B cell (primary cell): ENCODE measurements around the gene KIFBP.

Experiments
- EZH2 ChIP-seq: IDR thresholded peaks from 2 replicates; pipeline ENCODE4 v1.6.1; 2012; ENCODE audit warnings: borderline replicate concordance, low read depth, mild to moderate bottlenecking, moderate library complexity, low read length; ENCODE audit not compliant: insufficient read depth, poor library complexity, severe bottlenecking
- TF ChIP-seq, protein P1 (sequence below): fragments of 200-600 bp; IDR thresholded peaks from one replicate; pipeline ENCODE4 v1.8.0; 2022; ENCODE audit warnings: antibody characterized with exemption, mild to moderate bottlenecking

DNA sequence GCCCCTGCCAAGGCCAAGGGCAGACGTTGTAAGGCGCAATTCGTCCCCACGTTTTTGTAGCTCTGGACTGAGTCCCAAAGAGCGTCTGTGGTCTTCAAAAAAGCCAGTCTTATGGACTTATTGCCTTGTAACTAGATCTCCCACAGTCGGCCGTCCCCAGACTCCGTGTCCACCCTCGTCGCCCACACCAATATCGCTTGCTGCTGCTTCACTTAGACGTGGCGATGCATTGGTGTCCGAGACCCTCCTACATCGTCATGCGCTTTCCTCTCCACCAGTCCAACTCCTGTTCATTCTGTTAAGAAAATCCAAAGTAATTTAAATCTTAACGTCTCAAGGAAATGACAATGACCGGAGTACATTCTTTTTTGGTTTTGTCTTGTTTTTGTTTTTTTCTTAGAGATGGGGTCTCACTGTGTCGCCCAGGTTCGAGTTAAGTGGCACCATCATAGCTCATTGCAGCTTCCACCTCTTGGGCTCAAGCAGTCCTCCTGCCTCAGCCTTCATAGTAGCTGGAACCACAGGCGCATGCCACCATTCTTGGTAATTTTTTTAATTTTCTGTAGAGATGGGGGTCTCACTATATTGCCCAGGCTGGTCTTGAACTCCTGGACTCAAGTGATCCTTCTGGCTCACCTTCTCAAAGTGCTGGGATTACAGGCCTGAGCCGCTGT lies 851 bp downstream of the KIFBP start:
- TF ChIP-seq EZH2: no peak
- TF ChIP-seq, protein P1, sequence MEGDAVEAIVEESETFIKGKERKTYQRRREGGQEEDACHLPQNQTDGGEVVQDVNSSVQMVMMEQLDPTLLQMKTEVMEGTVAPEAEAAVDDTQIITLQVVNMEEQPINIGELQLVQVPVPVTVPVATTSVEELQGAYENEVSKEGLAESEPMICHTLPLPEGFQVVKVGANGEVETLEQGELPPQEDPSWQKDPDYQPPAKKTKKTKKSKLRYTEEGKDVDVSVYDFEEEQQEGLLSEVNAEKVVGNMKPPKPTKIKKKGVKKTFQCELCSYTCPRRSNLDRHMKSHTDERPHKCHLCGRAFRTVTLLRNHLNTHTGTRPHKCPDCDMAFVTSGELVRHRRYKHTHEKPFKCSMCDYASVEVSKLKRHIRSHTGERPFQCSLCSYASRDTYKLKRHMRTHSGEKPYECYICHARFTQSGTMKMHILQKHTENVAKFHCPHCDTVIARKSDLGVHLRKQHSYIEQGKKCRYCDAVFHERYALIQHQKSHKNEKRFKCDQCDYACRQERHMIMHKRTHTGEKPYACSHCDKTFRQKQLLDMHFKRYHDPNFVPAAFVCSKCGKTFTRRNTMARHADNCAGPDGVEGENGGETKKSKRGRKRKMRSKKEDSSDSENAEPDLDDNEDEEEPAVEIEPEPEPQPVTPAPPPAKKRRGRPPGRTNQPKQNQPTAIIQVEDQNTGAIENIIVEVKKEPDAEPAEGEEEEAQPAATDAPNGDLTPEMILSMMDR: no peak
